Activated effector memory CD4-positive, alpha-beta T cell treated with Interleukin-2 at 50 U/mL for 16 hours (primary cell): ENCODE measurements around the gene OLAH.

Experiments used
- DNase-seq: peaks from one replicate; pipeline ENCODE4 v3.0.0-alpha.2; 2020

OLAH gene

DNA sequence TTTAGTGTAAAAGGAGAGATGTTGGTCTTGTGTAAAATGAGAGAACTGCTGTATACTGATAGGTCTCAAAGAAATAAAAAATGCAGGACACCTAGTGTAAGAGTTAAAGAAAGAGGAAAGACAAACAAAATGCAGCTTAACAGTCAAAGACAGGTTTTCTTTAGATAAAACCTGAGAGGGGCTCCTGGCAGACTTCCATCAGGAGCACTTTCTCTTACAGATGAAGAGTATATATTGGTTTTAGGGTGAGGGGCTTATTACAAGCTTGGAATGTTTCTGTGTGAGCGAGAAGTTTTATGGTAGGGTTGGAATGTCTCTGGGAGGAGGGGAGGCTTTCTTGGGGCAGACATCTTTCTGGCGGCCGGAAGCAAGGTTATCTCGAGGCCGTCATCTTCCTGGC lies 28.6 kb downstream of the OLAH start:
- DNase-seq: no peak

DNA sequence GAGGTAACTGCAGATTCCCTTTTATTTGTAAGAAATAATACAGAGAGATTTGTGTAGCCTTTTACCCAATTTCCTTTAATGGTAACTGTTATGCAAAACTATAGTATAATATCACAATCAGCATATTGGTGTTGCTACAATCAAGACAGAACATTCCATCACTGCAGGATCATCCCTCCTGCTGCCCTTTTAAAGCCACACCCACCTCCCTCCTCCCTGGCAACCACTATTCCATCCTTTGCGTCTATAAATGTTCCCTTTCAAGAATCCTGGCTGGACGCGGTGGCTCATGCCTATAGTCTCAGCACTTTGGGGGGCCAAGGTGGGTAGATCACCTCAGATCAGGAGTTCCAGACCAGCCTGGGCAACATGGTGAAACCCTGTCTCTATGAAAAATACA lies 31.7 kb downstream of the OLAH start:
- no peak for DNase-seq

DNA sequence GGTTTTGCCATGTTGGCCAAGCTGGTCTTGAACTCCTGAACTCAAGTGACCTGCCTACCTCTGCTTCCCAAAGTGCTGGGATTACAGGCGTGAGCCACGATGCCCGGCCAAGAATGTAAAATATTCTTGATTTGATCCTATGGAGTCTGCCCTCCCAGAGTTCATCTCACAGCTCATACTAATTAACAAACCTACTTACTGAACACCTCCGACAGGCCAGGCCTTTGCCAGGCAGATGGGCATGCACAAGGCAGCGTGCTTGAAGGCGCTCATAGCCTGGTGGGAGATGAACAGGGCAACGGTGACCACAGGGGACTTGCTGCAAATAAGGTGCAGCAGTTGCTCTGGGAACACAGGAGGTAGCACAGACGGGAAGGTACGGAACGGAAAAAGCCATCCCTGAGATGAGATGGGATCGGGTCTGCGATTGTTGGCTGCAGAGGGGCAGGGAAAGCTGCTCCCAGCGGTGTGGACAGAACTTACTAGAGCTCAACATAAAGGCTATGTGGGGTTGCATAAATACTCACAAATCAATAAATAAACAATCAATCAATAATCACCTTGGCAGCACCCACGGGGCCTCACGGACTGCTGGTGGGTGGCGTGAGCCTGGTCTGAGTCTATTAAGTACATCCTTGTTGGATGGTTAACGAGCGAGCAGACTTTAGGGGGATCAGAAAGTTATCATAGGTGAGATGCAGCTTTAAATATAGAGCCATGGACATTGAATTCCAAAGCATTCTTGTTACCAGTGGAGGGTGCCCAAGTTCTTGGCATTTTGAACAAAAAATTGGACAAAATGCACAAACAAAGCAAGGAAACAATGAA lies 40.1 kb downstream of the OLAH start:
- DNase-seq: no peak

DNA sequence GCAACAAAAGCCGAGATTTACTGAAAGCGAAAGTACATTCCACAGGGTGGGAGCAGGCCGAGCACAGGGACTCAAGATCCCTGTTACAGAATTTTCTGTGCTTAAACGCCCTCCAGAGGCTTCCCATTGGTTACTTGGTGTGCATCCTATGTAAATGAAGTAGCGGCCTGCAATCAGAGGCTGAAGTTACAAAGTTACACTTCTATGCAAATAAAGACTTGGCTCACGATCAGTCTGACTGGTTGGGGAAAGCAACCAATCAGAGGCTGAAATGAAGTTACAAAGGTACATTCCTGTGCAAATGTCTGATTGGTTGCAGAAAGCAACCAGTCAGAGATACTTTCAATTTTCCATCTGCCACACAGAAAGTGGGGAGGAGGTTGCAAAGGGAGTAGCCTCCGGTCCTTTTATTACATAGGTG lies 40.8 kb downstream of the OLAH start:
- DNase-seq: no peak

DNA sequence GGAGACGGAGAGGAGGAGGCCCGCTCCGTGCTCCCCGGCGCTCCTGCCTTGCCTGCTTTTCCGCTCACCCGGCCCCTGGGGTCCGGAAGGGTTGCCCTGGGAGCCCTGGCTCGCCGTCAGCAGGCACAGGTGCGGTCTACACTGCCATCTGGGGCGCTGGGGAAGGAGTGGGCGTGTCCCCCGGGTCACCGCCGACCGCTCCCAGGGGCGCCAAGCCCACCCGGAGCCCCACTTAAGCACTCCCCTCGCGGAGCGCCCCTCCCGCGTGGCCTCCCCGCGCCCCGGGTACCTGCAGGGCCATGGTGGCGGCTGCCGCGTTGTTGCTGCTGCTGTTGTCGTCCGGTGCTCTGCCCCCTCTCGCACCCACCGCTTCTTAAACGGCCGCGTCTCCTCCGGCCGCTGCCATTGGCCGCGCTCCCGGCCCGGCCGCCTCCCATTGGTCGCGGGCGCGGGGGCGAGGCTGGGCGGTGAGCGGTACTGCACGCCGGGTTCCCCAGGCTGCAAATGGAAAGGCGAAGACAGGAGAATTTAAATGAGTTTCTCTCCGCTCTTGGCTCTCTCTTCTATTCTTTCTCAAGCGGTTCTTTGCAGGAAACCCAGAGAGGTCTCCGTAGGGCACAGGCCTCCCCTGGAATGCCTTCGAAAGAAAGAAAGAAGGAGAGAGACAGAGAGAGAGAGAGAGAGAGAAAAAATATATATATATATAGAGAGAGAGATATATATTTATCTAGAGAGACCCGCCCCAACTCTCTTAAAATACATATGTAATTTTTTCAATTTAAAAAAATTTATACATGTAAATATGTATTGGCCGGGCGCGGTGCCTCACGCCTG lies 44.9 kb downstream of the OLAH start, which contains the start of gene ACBD7:
Gene ACBD7, minus strand, starts transcription at position 349 of the 834 bp plus-strand sequence. Its CDS starts 48 bp downstream, at position 301.
- peak; percentile 72 for DNase-seq

DNA sequence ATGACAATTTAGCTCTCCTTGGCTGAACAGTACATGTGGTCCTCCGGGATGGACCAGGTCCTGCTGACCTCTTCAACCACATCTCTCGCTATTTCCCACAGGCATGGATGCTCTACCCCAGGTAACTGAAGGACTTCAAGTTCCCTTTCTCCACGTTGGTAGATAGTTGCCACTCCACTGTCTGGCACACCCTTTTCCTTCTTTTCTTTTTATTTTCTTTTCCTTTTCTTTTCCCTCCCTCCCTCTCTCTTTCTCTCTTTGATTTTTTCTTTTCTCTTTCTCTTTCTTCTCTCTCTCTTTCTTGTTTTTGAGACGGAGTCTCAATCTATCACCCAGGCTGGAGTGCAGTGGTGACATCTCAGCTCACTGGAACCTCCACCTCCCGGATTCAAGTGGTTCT lies 47.7 kb downstream of the OLAH start:
- DNase-seq: no peak

DNA sequence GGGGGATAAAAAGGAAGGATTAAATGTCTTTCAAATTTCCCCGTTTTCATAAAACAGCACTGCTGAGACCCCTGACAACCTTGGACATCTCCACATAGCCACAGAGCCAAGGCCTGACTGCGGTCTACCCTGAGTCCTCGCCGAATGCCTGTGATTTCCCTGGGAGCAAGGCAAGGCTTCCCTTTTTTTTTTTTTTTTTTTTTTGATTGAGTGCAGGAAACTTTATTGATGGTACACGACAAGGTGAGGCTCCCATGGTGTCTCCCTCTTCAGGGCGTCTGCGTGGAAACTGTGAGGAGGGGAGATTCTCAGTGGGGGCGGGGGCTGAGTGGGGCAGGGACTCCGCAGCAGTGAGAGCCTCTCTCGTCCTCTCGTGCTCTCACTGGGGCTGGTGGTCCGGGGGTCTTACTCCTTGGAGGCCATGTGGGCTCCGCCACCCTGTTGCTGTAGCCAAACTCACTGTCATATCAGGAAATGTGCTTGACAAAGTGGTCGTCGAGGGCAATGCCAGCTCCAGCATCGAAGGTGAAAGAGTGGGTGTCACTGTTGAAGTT lies 49.2 kb downstream of the OLAH start:
- no peak for DNase-seq

DNA sequence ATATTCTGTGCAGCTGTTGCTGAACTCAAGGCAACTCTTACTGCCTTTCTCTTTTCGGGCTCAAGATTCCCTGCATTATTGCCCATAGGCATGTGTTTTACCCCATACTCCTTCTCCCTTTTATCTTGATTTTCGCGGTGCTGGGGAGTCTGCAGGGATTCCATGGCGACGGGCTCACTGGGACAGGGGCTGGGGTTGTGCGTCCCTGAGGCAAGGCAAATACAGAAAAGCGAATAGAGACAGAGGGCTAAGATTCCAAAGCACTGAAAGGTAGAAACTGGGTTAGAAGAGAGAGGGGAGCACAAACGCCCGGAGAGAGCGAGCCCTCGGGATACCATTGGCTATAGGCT lies 52.9 kb downstream of the OLAH start:
- DNase-seq: no peak

DNA sequence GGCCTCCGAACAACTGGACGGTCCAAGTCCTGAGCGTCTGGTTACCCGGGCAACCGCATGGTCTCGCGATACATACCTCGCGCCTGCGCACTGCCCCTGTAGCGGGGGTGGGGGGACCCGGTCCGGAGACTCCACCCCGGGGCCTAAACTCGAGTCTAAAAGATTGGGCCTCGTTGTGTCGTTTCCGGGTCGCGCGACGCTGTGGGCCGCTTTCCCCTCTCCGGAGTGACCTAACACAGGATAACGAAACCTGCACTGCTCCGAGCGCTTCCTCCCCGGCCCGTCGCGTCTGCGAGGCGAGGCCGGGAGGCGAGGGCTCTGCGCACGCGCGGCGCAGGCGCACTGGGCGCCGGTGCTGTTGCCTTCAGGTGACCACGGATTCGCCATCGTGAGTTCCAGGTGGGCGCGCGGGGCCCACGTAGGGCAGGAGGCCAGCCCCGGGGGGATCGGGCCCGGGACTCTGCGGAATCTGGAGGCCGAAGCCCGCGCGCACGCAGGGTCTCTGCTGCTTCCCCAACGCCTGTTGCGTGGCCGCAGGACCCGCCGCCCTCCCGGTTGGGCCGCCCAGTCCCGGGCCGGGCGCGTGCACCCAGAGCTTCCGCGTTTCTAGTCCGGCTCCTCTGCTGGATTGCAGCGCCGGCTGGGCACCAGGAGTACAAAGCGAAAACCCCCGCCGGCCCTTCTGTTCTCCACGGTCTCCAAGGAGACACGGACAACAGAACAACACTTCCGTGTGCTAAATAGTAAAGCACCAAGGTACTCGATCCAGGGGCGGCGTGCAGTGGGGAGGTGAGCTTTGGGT lies 53.5 kb downstream of the OLAH start, which contains the start of gene RPP38:
Gene RPP38, plus strand, starts transcription at position 345 of the 802 bp plus-strand sequence. CDS start 5,960 bp downstream, outside the sequence.
- DNase-seq: peak; percentile 84

DNA sequence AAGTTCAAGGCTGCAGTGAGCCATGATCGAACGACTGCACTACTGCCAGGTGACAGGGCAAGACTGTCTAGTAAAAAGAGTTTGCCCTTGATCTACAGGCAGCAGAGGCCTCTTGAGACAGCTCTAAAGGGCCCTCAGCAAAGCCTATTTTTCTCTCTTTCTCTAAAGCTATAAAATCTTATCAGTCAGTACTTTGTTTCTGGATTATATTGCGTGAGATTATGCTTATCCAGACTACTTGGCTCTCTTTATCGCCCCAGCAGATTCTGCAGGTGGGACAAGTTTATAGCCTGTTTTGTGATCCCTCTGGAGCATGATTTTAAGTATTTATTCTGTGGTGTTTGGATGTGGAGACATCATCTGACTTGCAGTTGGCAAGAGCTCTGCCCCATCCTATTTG lies 56.1 kb downstream of the OLAH start:
- DNase-seq: no peak

DNA sequence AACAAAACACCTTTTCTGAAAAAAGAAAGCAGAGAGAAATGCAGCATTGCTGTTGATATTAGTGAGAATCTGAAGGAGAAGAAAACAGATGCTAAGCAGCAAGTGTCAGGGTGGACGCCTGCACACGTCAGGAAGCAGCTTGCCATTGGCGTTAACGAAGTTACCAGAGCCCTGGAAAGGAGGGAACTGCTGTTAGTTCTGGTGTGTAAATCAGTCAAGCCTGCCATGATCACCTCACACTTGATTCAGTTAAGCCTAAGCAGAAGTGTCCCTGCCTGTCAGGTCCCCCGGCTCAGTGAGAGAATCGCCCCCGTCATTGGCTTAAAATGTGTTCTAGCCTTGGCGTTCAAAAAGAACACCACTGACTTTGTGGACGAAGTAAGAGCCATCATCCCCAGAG lies 59.8 kb downstream of the OLAH start:
- DNase-seq: no peak

DNA sequence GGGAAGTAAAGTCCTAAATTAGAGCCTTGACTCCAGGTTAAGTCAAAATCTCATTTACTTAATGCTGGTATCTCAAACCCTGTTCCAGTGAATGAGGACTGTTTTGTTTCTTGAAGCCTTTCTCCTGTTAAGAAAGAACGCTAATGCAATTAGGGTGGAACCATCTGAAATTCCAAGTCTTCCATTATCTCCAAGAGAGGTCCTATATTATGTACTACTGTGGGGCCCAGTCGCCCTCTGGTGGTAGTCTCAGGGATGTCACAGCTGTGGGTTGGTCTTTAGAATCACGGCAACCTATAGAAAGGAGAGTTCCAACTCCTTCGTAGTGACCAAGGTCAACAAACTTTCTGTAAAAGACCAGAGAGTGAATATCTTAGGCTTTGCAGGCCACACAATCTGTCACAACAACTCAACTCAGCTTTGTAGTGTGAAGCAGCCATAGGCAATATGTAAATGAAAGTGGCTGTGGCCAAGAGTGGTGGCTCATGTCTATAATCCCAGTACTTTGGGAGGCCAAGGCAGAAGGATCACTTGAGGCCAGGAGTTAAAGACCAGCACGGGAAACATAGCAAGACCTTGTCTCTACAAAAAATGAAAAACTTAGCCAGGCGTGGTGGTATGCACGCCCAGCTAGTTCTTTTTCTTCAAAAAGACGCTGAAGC lies 62.7 kb downstream of the OLAH start:
- peak; percentile 41 for DNase-seq

DNA sequence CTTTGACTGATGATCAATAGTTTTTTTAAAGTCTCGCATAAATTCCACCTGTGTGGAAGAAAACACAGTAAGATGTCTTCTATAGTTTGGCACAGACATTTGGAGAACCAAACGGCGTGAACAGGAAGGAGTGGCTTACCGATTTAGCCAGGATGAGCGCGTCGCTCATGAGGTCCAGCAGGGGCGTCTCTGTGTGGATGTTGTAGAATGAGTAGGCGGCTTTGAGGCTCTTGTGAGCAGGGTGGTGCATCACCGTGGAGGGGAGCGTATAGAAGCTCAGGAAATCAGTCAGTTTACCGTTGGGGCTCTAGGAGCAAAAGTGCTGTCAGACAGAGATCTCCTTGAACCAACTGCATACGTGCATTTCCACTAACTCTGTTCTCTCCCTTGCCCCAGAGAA lies 68.9 kb downstream of the OLAH start:
- no peak for DNase-seq

DNA sequence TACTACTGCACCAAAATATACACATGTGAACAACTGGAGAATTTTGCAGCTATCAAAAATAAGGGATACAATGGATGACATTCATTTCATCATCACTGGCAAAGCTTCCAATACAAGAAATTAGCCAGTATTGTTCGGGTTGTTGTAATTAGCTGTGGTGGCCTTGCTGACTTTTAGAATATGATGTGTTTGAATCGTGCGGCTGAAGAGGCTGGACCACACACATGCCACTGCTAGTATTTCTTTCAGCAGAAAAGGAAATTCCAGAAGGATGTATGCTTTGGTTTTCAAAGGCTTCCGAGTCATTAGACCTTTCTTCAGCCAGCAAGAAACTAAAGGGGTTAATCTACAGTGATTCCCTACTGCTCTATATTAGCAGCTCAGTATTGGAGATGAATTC lies 70.0 kb downstream of the OLAH start:
- DNase-seq: no peak

DNA sequence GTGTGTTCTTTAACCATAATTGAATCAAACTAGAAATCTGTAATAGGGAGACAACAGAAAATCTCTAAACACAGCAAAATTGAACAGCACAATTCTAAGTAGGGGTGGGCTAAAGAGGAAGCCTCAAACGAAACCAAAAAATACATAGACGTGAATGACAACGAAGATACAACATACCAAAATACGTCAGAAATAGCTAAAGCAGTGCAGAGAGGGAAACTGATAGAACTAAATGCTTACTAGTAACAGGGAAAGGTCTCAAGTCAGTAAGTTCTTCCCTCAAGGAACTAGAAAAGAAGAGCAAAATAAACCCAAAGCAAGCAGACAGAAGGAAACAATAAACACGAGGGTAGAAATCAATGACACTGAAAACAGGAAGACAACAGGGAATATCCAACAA lies 72.5 kb downstream of the OLAH start:
- DNase-seq: no peak

DNA sequence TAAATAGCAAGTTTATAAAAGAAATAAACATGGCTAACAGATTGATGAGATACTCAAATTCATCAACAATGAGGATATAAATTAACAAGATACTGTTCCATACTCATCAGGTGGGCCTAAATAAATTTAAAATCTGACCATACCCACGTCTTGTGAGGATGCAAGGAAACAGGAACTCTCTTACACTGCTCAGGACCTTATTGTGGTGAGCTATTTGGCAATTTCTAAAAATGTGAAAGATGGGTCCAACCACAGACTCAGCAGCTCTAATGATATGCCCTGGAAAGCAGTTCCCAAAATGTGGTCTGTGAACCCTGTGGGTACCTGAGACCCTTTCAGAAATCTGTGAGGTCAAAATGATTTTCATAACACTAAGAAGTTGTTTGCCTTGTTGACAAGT lies 74.9 kb downstream of the OLAH start:
- no peak for DNase-seq

DNA sequence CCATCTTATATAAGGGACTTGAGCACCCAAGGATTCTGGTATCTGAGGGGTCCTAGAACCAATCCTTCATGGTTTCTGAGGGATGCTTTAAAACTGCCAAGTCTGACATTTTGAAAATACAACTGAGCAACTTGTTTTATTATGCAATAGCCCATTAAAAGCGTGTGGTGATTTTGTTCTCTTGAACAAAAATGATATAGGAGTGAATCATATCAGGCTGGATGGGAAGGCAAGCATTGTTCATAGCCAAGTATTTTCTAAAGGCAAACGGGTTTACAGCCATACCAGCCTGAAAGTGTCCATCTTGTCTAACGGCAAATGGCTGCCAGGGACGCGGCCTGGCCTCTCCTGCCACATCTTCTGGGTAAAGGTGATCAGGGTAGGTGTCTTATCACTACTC lies 76.8 kb downstream of the OLAH start:
- DNase-seq: no peak

DNA sequence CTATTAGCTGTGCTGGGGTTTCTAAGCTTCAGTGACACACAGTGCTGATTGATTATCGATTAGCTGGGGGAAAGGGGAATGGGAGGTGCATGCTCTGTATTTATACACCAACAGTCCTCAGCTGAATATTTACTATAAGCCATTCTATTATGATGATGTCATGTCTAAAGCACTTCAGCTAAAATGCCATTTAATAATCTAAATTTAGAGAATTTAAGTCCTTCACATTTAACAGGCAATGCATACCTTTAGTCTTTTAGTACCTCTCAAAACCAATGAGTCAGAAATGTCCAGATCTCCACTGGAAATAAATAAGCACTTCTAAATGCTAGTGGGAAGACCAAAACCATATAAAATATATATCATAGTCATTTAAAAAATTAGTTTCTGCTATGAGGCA lies 78.0 kb downstream of the OLAH start:
- DNase-seq: no peak

DNA sequence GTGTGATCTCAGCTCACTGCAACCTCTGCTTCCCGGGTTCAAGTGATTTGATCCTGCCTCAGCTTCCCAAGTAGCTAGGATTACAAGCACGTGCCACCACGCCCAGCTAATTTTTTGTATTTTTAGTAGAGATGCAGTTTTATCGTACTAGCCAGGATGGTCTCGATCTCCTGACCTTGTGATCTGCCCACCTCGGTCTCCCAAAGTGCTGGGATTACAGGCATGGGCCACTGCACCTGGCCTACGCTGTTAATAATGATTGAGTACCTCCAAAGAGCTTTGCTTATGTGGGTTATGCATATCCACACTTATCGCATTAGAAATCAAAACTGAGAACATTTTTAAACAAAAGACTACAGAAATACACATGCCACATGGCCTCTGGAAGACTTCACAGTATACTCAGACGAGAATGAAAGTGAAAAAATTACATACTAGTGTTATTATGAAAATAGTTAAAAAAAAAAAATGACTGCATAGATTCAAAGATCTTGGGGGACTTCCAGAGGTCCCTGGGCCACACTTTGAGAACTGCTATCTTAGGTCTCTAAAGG lies 78.8 kb downstream of the OLAH start:
- DNase-seq: no peak
